Fibroblast of lung (primary cell): ENCODE results near the gene G6PC2.

Source experiments
- CTCF ChIP-seq, 2 donors: IDR thresholded peaks in 1 of 2; conservative IDR thresholded peaks in 1 of 2; 1 replicate in 1 of 2; 2 replicates in 1 of 2; pipeline ENCODE4 v1.5.1; 2011 to 2012; ENCODE audit warnings: low read length in 2 of 2, control low read depth in 1 of 2, inconsistent platforms in 1 of 2, low read depth in 1 of 2, mild to moderate bottlenecking in 1 of 2
- EZH2 ChIP-seq: IDR thresholded peaks from 2 replicates; pipeline ENCODE4 v1.5.1; 2012; ENCODE audit warnings: low read length, control low read depth, mild to moderate bottlenecking; ENCODE audit errors: missing control alignments

- TF ChIP-seq CTCF (conservative IDR thresholded peaks at IDR 0.05 in 1 of 2, IDR thresholded peaks at IDR 0.05 in 1 of 2; ENCODE audit: low read depth in 1 of 2, low read length in 2 of 2) (no peak), EZH2 (no peak)
Observed at GRCh38 chr2:168954256-168954655, 53.2 kb downstream of the G6PC2 start.
